Measurements from ENCODE around the gene PTCH2.
"Not testable (repeated sequence)": the region's sequence is repeated elsewhere in the genome, so short reads cannot be mapped to it uniquely, and the experiment has no call there.

The PTCH2 gene

GRCh38 chr1:44799770-44800584, 43.1 kb downstream of the PTCH2 start, which contains the start of gene PLK3:
Gene PLK3 (plus strand): TSS chr1:44800377. CDS start chr1:44800464, 87 bp downstream.
- peak; percentile 97 for DNase-seq

- no peak for DNase-seq
Measured at GRCh38 chr1:44798481-44799365, 44.3 kb downstream of the PTCH2 start.

GRCh38 chr1:44797886-44798285, 45.2 kb downstream of the PTCH2 start:
- DNase-seq: not testable (repeated sequence)

- DNase-seq: no peak
Measured at GRCh38 chr1:44792736-44793502, 50.1 kb downstream of the PTCH2 start.

GRCh38 chr1:44790968-44791801, 51.9 kb downstream of the PTCH2 start:
- DNase-seq: no peak

GRCh38 chr1:44788120-44788860, 54.8 kb downstream of the PTCH2 start, which contains the start of gene BEST4:
Gene BEST4 (minus strand): TSS chr1:44788170. CDS start chr1:44787705, 465 bp downstream.
- DNase-seq: no peak

GRCh38 chr1:44787506-44787905, 55.5 kb downstream of the PTCH2 start:
- DNase-seq: no peak

- DNase-seq: no peak
Measured at GRCh38 chr1:44786841-44787426, 56.1 kb downstream of the PTCH2 start.

- no peak for DNase-seq
Measured at GRCh38 chr1:44786138-44786840, 56.8 kb downstream of the PTCH2 start.

- no peak for DNase-seq
Measured at GRCh38 chr1:44785501-44786137, 57.4 kb downstream of the PTCH2 start.

- DNase-seq: no peak
Measured at GRCh38 chr1:44785029-44785380, 58.0 kb downstream of the PTCH2 start.

- DNase-seq: no peak
Measured at GRCh38 chr1:44784094-44785028, 58.7 kb downstream of the PTCH2 start.

GRCh38 chr1:44783697-44784093, 59.4 kb downstream of the PTCH2 start:
- no peak for DNase-seq

- DNase-seq: no peak
Measured at GRCh38 chr1:44780583-44781121, 62.4 kb downstream of the PTCH2 start.

GRCh38 chr1:44778705-44779576, 64.1 kb downstream of the PTCH2 start:
- DNase-seq: no peak

GRCh38 chr1:44777969-44778635, 65.0 kb downstream of the PTCH2 start:
- DNase-seq: no peak

- DNase-seq: no peak
Measured at GRCh38 chr1:44777547-44777946, 65.5 kb downstream of the PTCH2 start.
